ENCODE data around the gene PCNT.

- TF ChIP-seq POLR2A (IDR thresholded peaks at IDR 0.05) (no peak), EP300 (IDR thresholded peaks at IDR 0.05) (no peak), CTCF (IDR thresholded peaks at IDR 0.05) (no peak)
Observed at GRCh38 chr21:46308431-46308830, 15.5 kb upstream of the PCNT start.

Measured in tibial nerve (tissue), 4 donors.